ENCODE measurements around the gene BCO1. TPM values are rescaled to one million over a fixed set of nuclear protein-coding genes. Genes with fewer than 3 reads are reported as not detected.

Gene BCO1
- total RNA-seq, 1 donor from 2014 or later, result not detected

DNA sequence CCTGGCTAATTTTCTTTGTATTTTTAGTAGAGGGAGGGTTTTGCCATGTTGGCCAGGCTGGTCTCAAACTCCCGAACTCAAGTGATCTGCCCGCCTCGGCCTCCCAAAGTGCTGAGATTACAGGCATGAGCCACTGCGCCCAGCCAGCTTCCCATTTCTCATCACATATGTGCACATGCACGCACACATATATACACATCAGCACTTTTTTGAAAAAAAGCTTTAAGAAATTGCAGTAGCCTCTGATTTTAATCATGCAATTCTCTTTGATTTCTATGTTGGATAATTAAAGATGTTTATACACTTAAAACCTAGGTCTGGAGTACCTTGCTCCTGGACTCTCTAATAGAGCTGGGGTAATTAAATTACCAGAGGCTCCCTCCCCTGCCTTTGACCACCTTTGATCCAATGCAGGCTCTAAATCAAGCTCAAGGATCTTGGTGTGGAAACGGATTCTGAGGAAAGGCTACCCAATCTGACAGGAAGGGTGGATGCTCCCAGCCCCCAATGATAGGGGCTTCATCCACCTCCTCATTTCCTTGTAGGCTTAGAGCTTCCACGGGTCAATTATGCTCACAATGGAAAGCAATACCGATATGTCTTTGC lies 46.6 kb downstream of the BCO1 start:
- no peak overlapping the region for H3K4me3 ChIP-seq (ENCODE audit: low read length in 3 of 3)
- H3K9me3 ChIP-seq (ENCODE audit: control insufficient read depth in 3 of 3, low read length in 3 of 3), result no peaks in the 10 kb centered on the region
- no peaks in the 10 kb centered on the region for H3K4me1 ChIP-seq (ENCODE audit: control insufficient read depth in 3 of 3, insufficient read depth in 3 of 3, low read length in 3 of 3)
- no peaks in the 10 kb centered on the region for H3K27me3 ChIP-seq (ENCODE audit: control insufficient read depth in 3 of 3, insufficient read depth in 3 of 3, low read length in 3 of 3)
- no peak overlapping the region for H3K27ac ChIP-seq (ENCODE audit: low read depth, low read length)
- H3K9ac ChIP-seq (ENCODE audit: low read depth in 1 of 3, low read length in 3 of 3), result no peak overlapping the region
- H3K36me3 ChIP-seq (ENCODE audit: control insufficient read depth in 3 of 3, insufficient read depth in 3 of 3, low read length in 3 of 3), result no peaks in the 10 kb centered on the region

DNA sequence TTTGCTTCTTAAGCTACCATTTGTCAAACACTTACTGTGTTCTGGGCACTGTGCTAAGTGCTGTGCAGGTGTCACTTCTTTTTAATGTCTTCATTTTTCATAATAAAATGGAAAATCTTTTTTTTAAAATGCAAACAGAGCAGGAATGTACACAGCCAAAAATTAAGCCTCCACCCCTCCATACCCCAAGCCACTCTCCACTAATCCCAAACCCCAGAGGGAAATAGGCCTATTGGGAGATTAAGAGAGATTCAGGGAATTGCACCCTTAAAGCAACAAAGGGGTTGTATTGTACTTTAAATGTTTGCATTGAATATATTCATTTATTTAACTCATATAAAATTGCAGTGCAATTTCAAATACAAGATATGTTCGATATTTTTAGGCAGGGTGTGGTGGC lies 47.7 kb downstream of the BCO1 start:
- H3K9ac ChIP-seq (ENCODE audit: low read depth in 1 of 3, low read length in 3 of 3), result no peak overlapping the region
- no peak overlapping the region for H3K27ac ChIP-seq (ENCODE audit: low read depth, low read length)
- no peaks in the 10 kb centered on the region for H3K36me3 ChIP-seq (ENCODE audit: control insufficient read depth in 3 of 3, insufficient read depth in 3 of 3, low read length in 3 of 3)
- H3K4me1 ChIP-seq (ENCODE audit: control insufficient read depth in 3 of 3, insufficient read depth in 3 of 3, low read length in 3 of 3), result no peaks in the 10 kb centered on the region
- H3K27me3 ChIP-seq (ENCODE audit: control insufficient read depth in 3 of 3, insufficient read depth in 3 of 3, low read length in 3 of 3), result no peaks in the 10 kb centered on the region
- H3K4me3 ChIP-seq (ENCODE audit: low read length in 3 of 3), result no peak overlapping the region
- H3K9me3 ChIP-seq (ENCODE audit: control insufficient read depth in 3 of 3, low read length in 3 of 3), result no peaks in the 10 kb centered on the region

DNA sequence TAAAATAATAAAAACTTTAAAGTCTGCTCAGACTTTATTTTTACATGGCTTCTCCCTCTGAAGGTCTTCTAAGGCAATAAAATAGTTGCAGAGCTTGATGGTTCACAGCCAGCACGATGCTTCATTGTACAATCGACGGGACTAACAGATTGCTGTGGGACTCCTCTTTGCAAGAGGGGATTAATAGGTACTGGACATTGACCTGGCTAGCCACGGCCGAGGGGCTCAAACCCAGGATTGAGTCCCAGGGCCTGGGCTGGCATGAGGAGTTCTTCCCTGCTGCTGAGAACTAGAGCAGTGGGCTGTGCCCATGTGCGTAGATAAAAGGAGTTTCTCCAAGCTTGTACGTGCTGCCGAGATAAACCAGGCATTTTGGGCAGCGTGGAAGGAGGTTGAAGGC lies 52.6 kb downstream of the BCO1 start:
- no peaks in the 10 kb centered on the region for H3K4me1 ChIP-seq (ENCODE audit: control insufficient read depth in 3 of 3, insufficient read depth in 3 of 3, low read length in 3 of 3)
- H3K9ac ChIP-seq (ENCODE audit: low read depth in 1 of 3, low read length in 3 of 3), result no peak overlapping the region
- peaks cover 0 to 5% (median 0%) of the 10 kb centered on the region in 3 donors for H3K27me3 ChIP-seq (ENCODE audit: control insufficient read depth in 3 of 3, insufficient read depth in 3 of 3, low read length in 3 of 3)
- no peak overlapping the region for H3K4me3 ChIP-seq (ENCODE audit: low read length in 3 of 3)
- H3K36me3 ChIP-seq (ENCODE audit: control insufficient read depth in 3 of 3, insufficient read depth in 3 of 3, low read length in 3 of 3), result no peaks in the 10 kb centered on the region
- no peak overlapping the region for H3K27ac ChIP-seq (ENCODE audit: low read depth, low read length)
- H3K9me3 ChIP-seq (ENCODE audit: control insufficient read depth in 3 of 3, low read length in 3 of 3), result no peaks in the 10 kb centered on the region

DNA sequence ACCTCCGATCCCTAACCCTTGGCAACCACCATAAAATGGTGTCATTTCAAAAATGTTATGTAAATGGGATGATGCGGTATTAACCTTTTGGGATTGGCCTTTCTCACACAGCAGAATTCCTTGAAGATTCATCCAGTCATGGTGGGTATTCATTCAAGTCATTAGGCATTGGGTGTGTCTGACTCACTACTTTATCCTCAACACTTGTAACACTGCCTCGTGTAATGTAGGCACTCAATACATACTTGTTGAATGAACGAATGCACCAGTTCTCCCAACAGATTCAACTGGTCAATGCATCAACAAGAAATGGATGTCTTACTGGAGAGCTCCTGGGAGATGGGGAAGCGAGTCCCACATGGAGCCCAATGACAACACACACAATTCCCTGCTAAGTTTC lies 54.4 kb downstream of the BCO1 start:
- H3K4me3 ChIP-seq (ENCODE audit: low read length in 3 of 3), result no peak overlapping the region
- H3K36me3 ChIP-seq (ENCODE audit: control insufficient read depth in 3 of 3, insufficient read depth in 3 of 3, low read length in 3 of 3), result no peaks in the 10 kb centered on the region
- no peak overlapping the region for H3K27ac ChIP-seq (ENCODE audit: low read depth, low read length)
- H3K4me1 ChIP-seq (ENCODE audit: control insufficient read depth in 3 of 3, insufficient read depth in 3 of 3, low read length in 3 of 3), result no peaks in the 10 kb centered on the region
- no peaks in the 10 kb centered on the region for H3K9me3 ChIP-seq (ENCODE audit: control insufficient read depth in 3 of 3, low read length in 3 of 3)
- no peak overlapping the region for H3K9ac ChIP-seq (ENCODE audit: low read depth in 1 of 3, low read length in 3 of 3)
- peaks cover 0 to 5% (median 0%) of the 10 kb centered on the region in 3 donors for H3K27me3 ChIP-seq (ENCODE audit: control insufficient read depth in 3 of 3, insufficient read depth in 3 of 3, low read length in 3 of 3)

DNA sequence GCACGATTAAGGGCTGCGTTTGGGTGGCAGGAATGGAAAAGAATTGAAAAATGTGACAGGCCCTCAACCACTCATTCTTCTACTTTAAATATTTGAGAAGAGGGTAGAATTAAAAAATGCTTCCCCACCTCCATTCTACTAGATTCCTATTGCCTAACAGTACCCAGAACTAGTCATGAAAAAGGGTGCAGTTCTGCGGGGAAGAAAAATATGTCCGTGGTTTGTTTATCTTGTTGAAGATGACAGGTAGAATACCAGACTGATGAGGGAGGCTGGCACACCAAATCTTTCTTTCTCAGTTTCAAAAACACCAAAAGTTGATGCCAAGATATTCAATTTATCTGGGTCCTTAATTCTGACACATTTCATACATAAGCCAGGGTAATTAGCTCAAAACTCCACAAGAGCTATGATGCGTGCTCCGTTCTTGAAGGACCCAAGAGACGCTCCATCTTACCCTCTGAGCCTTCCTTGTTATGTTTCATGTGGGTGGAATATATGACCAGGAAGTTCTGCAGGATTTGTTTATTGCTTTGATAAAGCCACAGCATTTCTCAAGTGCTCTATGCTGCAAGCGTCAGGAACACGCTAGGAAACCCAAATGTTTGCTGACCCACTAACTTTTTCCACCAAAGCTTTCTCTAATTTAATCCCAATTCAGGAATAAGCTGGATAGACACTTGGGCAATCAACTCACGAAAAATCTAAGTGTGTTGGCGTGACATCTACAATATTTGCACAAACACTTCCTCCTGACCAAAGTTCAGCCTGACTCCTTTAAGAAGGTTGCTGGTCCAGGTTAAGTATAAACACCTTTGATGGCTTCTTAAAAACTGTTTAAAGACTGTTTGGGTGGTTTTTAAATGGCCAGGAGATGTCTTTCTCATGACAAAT lies 55.7 kb downstream of the BCO1 start:
- Histone ChIP-seq H3K36me3 (ENCODE audit: control insufficient read depth in 3 of 3, insufficient read depth in 3 of 3, low read length in 3 of 3) (no peaks in the 10 kb centered on the region), H3K27ac (ENCODE audit: low read depth, low read length) (no peak overlapping the region), H3K4me3 (ENCODE audit: low read length in 3 of 3) (no peak overlapping the region), H3K9me3 (ENCODE audit: control insufficient read depth in 3 of 3, low read length in 3 of 3) (no peaks in the 10 kb centered on the region), H3K9ac (ENCODE audit: low read depth in 1 of 3, low read length in 3 of 3) (no peak overlapping the region), H3K4me1 (ENCODE audit: control insufficient read depth in 3 of 3, insufficient read depth in 3 of 3, low read length in 3 of 3) (no peaks in the 10 kb centered on the region), H3K27me3 (ENCODE audit: control insufficient read depth in 3 of 3, insufficient read depth in 3 of 3, low read length in 3 of 3) (peaks cover 0 to 5% (median 0%) of the 10 kb centered on the region in 3 donors)

DNA sequence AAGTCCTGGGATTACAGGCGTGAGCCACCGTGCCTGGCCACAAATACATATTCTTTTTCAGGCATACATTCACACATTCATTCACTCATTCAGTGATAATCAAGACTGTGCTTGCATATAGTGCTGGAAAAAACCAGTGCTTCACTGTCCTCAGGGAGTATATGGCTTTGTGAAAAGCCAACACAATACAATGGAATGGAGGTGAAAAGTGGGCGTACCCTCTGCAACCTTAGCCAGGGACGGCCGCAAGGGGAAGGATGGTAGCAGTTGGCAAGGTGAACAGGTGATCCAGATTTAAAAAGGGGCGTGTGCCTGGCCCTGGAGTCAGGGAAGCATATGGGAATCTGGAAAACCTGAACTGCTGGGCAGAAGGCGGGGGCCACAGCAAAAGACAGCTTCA lies 58.1 kb downstream of the BCO1 start:
- Histone ChIP-seq H3K36me3 (ENCODE audit: control insufficient read depth in 3 of 3, insufficient read depth in 3 of 3, low read length in 3 of 3) (no peaks in the 10 kb centered on the region), H3K27me3 (ENCODE audit: control insufficient read depth in 3 of 3, insufficient read depth in 3 of 3, low read length in 3 of 3) (peaks cover 0 to 5% (median 0%) of the 10 kb centered on the region in 3 donors), H3K4me1 (ENCODE audit: control insufficient read depth in 3 of 3, insufficient read depth in 3 of 3, low read length in 3 of 3) (no peaks in the 10 kb centered on the region), H3K27ac (ENCODE audit: low read depth, low read length) (no peak overlapping the region), H3K9me3 (ENCODE audit: control insufficient read depth in 3 of 3, low read length in 3 of 3) (no peaks in the 10 kb centered on the region), H3K4me3 (ENCODE audit: low read length in 3 of 3) (no peak overlapping the region), H3K9ac (ENCODE audit: low read depth in 1 of 3, low read length in 3 of 3) (no peak overlapping the region)

DNA sequence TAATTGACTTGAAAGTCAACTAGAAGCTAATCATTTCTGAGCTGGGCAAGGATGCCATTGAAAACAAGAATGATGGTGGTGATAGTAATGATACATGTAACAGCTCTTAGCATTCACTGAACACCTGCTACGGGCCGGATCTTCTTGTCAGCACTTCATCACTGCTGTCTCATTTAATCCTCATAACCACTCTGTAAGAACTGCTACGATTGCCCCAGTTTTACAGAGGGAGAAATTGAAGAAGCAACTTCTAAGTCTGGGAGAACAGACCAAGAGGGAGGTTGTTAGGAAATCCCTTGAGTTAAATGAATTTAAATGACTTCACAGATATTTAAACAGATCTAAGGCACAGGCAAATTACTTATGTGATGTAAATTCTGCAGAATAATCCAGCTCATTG lies 69.3 kb downstream of the BCO1 start:
- no peak overlapping the region for H3K27ac ChIP-seq (ENCODE audit: low read depth, low read length)
- H3K9ac ChIP-seq (ENCODE audit: low read depth in 1 of 3, low read length in 3 of 3), result no peak overlapping the region
- no peaks in the 10 kb centered on the region for H3K9me3 ChIP-seq (ENCODE audit: control insufficient read depth in 3 of 3, low read length in 3 of 3)
- H3K27me3 ChIP-seq (ENCODE audit: control insufficient read depth in 3 of 3, insufficient read depth in 3 of 3, low read length in 3 of 3), result no peaks in the 10 kb centered on the region
- H3K36me3 ChIP-seq (ENCODE audit: control insufficient read depth in 3 of 3, insufficient read depth in 3 of 3, low read length in 3 of 3), result no peaks in the 10 kb centered on the region
- no peaks in the 10 kb centered on the region for H3K4me1 ChIP-seq (ENCODE audit: control insufficient read depth in 3 of 3, insufficient read depth in 3 of 3, low read length in 3 of 3)
- no peak overlapping the region for H3K4me3 ChIP-seq (ENCODE audit: low read length in 3 of 3)

DNA sequence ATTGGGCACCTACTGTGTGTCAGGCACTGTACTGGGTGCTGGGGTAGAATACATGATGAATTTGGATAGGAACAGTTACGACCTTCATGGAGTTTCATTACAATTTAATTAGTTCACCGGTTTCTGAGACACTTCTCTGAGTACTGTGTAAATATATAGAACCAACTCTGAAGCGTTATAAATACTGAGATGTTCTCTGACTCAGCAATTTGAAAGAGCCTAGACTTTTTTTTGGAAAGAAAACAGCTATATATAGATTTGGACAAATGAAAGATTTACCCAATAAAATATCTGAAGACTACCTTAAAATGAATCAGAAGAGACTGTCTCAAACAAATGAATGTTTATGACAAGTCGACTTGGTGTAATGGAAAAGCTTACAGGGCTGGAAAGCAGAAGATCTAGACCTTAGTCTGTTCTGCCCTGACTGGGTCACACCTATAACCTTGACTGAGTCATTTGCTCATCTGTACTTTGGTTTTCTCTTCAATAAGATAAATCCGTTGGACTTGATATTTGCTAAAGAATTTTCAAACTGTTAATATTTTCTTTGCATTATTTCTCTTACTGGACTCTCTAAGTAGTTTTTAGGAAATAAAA lies 71.7 kb downstream of the BCO1 start:
- peaks cover 9 to 14% (median 10%) of the 10 kb centered on the region in 3 donors for H3K4me1 ChIP-seq (ENCODE audit: control insufficient read depth in 3 of 3, insufficient read depth in 3 of 3, low read length in 3 of 3)
- H3K27ac ChIP-seq (ENCODE audit: low read depth, low read length), result no peak overlapping the region
- H3K4me3 ChIP-seq (ENCODE audit: low read length in 3 of 3), result no peak overlapping the region
- H3K36me3 ChIP-seq (ENCODE audit: control insufficient read depth in 3 of 3, insufficient read depth in 3 of 3, low read length in 3 of 3), result no peaks in the 10 kb centered on the region
- H3K27me3 ChIP-seq (ENCODE audit: control insufficient read depth in 3 of 3, insufficient read depth in 3 of 3, low read length in 3 of 3), result no peaks in the 10 kb centered on the region
- no peaks in the 10 kb centered on the region for H3K9me3 ChIP-seq (ENCODE audit: control insufficient read depth in 3 of 3, low read length in 3 of 3)
- no peak overlapping the region for H3K9ac ChIP-seq (ENCODE audit: low read depth in 1 of 3, low read length in 3 of 3)

DNA sequence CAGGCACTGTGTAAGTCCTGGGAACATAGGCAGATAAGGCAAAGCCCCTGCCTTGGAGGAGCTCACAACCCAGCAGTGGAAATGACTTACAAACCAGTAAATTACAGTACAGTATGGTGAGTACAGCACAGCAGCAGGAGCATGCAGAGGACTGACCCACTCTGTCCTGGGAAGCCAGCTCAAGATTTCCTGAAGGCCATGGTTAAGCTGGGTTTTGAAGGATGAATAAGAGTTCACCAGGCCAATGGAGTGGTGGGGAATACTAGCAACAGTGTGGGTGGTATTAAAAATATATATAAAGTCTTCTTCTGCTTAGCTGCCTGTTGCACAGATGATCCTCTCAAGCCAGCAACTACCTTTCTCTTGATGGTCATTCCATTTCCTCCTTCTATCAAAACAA lies 73.3 kb downstream of the BCO1 start:
- Histone ChIP-seq H3K9ac (ENCODE audit: low read depth in 1 of 3, low read length in 3 of 3) (no peak overlapping the region), H3K27ac (ENCODE audit: low read depth, low read length) (no peak overlapping the region), H3K9me3 (ENCODE audit: control insufficient read depth in 3 of 3, low read length in 3 of 3) (no peaks in the 10 kb centered on the region), H3K27me3 (ENCODE audit: control insufficient read depth in 3 of 3, insufficient read depth in 3 of 3, low read length in 3 of 3) (no peaks in the 10 kb centered on the region), H3K36me3 (ENCODE audit: control insufficient read depth in 3 of 3, insufficient read depth in 3 of 3, low read length in 3 of 3) (no peaks in the 10 kb centered on the region), H3K4me1 (ENCODE audit: control insufficient read depth in 3 of 3, insufficient read depth in 3 of 3, low read length in 3 of 3) (peaks cover 9 to 20% (median 16%) of the 10 kb centered on the region in 3 donors), H3K4me3 (ENCODE audit: low read length in 3 of 3) (no peak overlapping the region)

Data from skeletal muscle tissue (tissue), 4 donors.